Fibroblast of peridontal ligament (primary cell): ENCODE measurements around the gene C1QTNF1.

ENCODE experiments used
- DNase-seq: peaks from one replicate; pipeline ENCODE4 v3.0.0-alpha.2; 2010; ENCODE audit errors: extremely low read depth

Gene C1QTNF1

DNA sequence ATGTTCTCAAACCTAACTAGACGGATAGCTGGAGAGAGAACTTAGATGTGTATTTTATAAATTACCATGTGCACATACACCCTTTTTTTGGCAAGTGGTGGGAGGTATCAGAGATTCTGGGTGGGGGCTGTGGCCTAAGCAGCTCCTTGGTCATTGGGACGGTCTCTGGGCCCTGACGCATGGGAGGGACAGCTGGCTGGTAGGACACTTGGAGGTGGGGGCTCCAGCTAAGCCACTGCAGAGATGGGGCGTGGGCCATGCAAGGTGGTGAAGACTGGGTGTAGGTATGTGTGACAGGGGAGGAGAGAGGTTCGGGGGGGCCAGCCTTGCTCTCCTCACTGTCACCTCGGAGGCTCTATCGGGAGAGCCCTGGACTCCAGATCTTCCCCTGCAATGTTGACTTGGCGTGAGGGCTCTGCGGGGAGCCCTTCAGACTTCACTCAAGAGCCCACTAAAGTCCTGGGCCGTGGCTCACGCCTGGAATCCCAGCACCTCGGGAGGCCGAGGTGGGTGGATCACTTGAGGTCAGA is 17.1 kb downstream of the C1QTNF1 start:
- no peak for DNase-seq

DNA sequence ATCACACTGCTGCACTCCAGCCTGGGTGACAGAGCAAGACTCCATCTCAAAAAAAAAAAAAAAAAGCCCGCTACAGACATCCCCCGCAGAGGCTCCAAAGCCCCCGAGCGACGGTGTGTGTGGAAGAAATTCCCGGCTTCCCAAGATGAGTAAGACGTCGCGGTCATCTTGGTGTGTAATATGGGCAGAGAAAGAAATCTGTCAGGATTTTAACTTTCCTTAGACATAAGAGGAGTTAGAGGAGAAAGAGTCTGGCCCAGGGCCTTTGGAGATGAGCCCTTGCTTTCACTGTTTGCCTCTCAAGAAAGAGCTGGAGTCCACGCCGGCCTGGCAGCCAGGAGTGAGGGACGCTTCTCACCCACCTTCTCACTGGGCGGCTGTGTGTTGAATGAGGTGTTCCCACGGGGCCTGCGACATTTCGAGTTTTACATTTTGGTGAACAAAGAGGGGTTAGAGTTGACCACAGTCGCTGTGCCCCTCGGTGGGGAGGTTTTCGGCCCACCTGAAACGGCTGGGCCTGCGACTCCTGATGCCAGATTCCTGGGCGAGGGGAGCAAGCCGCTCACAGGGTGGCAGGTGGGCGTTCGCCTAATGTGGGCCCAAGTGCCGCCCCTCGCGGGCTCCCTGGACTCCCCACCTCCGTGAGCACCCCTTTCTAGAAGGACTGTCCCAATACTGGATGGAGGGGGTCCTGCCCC is 17.9 kb downstream of the C1QTNF1 start:
- DNase-seq: peak; percentile 43

GRCh38 chr17:79042421-79043190 is 18.6 kb downstream of the C1QTNF1 start:
- DNase-seq: peak; percentile 40

DNA sequence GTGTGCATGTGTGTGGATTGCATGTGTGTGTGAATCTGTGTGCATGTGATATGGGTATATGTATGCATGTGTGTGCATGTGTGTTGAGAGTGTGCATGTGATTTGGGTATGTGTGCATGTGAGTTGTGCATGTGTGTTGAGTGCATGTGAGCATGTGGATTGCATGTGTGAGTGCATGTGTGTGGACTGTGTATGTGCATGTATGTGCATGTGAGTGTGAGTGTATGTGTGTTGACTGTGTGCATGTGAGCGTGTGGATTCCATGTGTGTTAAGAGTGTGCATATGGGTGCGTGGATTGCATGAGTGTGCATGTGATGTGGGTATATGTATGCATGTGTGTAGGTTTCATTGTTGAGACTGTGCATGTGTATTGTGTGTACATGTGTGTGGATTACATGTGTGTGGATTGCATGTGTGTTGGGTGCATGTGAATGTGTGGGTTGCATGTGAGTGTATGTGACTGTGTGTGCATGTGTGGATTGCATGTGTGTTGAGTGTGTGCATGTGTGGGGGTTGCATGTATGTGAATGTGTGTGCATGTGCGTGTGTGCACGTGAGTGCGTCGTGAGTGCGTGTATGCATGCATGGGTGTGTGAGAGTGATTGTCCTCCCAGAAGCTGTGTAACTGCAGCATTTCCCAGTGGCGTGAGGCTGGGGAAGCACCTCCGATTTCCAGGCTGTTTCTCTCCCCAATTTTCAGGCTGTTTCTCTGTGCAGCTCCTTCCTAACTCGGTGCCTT is 19.4 kb downstream of the C1QTNF1 start:
- DNase-seq: no peak

GRCh38 chr17:79043931-79044320 is 20.0 kb downstream of the C1QTNF1 start:
- DNase-seq: no peak

DNA sequence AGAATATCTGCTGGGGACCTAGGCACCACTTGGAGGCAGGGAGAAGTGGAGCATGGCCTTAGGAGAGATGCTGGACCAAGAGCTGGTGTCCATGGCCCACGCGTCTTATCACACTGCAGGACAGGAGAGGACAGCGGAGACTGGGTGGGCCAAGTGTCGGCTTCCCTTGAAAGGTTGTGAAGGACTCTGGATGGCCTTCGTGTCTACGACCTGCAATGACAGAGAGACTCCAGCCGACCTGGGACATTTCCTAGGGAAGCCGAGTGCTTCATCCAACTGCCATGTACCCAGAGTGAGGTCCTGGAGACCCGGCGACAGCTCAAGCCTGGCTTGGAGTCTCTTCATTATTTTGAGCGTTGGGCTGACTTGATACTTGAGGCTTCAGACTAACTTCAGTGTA is 20.5 kb downstream of the C1QTNF1 start:
- DNase-seq: no peak

- no peak for DNase-seq
These were observed 21.2 kb downstream of the C1QTNF1 start for GRCh38 chr17:79045001-79045729.

DNA sequence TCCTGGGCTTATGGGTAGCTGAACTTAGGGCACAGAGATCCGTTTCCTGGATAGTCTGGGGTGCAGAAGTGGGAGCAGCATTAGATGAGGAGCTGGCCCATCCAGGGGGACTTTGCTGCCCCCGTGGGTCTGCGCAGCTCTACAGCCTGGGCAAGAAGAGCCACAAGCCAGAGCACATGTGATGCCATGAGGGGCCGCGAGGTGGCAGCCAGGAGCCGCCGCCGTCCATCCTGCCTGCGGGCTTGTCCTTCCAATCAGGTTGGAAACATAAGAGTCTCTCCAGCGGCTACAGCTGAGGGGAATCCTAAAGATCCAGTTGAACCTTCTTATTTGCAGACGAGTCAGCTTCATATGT is 21.9 kb downstream of the C1QTNF1 start:
- DNase-seq: peak; percentile 73

- no peak for DNase-seq
These were observed 22.4 kb downstream of the C1QTNF1 start for GRCh38 chr17:79046197-79046915.

DNA sequence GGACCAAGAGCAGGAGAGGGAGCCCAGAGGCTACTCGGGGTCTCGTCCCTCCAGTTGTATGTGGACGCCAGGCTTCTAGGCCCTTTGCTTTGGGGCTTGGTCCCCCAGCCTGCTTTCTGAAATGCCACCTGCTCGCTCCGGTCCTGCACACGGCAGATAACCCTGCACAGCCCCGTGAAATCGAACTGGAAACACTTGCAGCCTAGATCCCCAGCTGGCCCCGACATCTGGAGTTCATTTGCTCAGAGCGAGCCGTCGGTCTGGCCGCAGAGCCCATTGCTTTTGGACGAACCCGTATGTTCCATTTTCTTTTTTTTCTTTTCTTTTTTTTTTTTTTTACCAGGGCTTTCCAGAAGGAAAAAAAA is 22.9 kb downstream of the C1QTNF1 start:
- peak; percentile 80 for DNase-seq

- no peak for DNase-seq
These were observed 23.4 kb downstream of the C1QTNF1 start for GRCh38 chr17:79047291-79047920.

- DNase-seq: no peak
These were observed 24.2 kb downstream of the C1QTNF1 start for GRCh38 chr17:79047923-79048825.

GRCh38 chr17:79048826-79049755 is 25.1 kb downstream of the C1QTNF1 start:
- no peak for DNase-seq

DNA sequence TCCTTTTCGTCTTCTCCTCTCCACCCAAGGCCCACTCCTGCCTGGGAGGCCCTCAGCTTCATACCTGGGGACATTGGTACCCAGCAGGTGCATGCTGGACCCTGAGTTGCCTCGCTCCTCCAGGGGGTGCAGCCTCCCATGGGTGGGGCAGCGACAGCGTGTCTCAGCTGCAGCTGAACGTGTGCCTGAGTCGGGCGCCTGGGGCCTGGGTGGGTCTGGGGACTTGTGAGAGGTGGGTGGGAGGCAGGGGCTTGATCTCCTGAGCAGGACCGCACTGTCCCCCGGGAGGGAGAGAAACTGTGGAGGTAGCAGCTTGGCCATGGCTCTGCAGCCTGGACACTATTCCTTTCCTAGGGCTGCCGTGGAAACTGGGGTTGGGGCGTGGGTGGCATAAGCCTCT is 25.9 kb downstream of the C1QTNF1 start:
- DNase-seq: no peak

- no peak for DNase-seq
These were observed 26.6 kb downstream of the C1QTNF1 start for GRCh38 chr17:79050551-79050950.

DNA sequence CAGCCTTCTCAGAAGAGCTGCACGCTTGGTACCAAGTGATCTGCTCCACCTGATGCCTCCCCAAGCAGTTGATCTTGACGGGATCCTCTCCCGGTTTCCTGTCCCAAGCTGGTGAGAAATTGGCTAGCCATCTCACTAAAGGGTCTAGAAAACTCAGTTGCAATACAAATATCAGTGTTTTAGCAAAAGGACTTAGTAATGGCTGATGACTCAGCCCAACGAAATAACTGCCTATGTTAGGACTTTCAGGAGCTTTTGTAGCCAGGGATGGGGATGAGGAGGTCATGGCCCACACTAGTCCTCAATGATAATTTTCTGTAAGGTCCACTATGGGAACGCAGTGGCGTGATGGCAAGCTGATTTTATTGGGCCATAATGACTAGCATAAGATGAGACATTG is 27.3 kb downstream of the C1QTNF1 start:
- no peak for DNase-seq

DNA sequence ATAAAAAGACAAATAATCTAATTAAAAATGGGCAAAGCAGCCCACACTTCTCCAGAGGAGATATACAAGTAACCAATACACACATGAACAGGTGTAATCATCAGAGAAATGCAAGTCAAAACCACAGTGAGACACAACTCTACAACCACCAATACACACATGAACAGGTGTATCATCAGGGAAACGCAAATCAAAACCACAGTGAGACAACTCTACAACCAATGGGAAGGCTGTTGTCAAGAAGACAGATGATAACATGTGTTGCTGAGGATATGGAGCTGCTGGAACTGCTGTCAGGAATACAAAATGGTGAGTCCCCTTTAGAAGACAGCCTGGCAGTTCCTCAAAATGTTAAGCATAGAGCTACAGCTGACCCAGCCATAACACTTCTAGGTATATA is 28.2 kb downstream of the C1QTNF1 start:
- no peak for DNase-seq

GRCh38 chr17:79053251-79053925 is 29.4 kb downstream of the C1QTNF1 start:
- peak; percentile 53 for DNase-seq
